K562 (cell line): ENCODE results near the gene EXT2. TPM values are rescaled to one million over a fixed set of nuclear protein-coding genes. Genes with fewer than 3 reads are reported as not detected.

ENCODE experiments used
- ATAC-seq: fragments of 200-7000 bp; cut with Tn5 transposase; 3 replicates; pipeline ENCODE4 v1.9.1; 2020; ENCODE audit warnings: moderate library complexity
- BruUV-seq: library from RNA; stranded (reverse); fragments of 400-500 nt; replicated peaks from 2 replicates; lab custom pipeline; 2021; lab: Mats Ljungman, UMichigan
- CTCF ChIA-PET: fragments of 300-600 bp; formaldehyde crosslinking; extraction: SDS; loops from one replicate; lab custom pipeline; 2021; ENCODE audit warnings: low intra/inter-chr PET ratio; lab: Yijun Ruan, JAX
- POLR2A ChIA-PET: fragments of 300-600, 350-650 bp; sonication (Branson Sonifier 250); formaldehyde crosslinking; extraction: SDS; loops from one replicate; lab custom pipeline; 2021; ENCODE audit warnings: antibody characterized with exemption, inconsistent platforms; lab: Yijun Ruan, JAX
- DNase-seq, 4 experiments: peaks; one replicate each; pipeline versions ENCODE4 v3.0.0 to v3.0.0-alpha.2; 2011 to 2018; ENCODE audit warnings: low spot score in 3 of 4, mixed read lengths in 3 of 4; ENCODE audit errors: extremely low read depth in 1 of 4
- FAIRE-seq: peaks from 2 replicates; lab custom pipeline; 2011; peaks lifted over from hg19 to GRCh38; lab: Jason Lieb, UNC
- H2AFZ ChIP-seq: 2 replicates; pipeline ENCODE4 v1.6.0; 2011; ENCODE audit warnings: low read depth, low read length, control low read depth, inconsistent platforms
- H3K27ac ChIP-seq: fragments of 200-600 bp; 3 replicates; pipeline ENCODE4 v1.8.0; 2011; ENCODE audit warnings: low read depth, mild to moderate bottlenecking, control low read depth, inconsistent platforms, low read length, moderate library complexity, mixed read lengths; ENCODE audit errors: extremely low read depth
- H3K27me3 ChIP-seq, 2 experiments: fragments of 300-600 bp in 1 of 2; 2 replicates in 1 of 2; 3 replicates in 1 of 2; pipeline versions ENCODE4 v1.6.0 to v1.8.0; 2011; ENCODE audit warnings: inconsistent platforms in 2 of 2, low read length in 2 of 2, mild to moderate bottlenecking in 1 of 2, mixed read lengths in 1 of 2, moderate library complexity in 1 of 2; ENCODE audit not compliant: control insufficient read depth in 2 of 2, insufficient read depth in 2 of 2
- H3K36me3 ChIP-seq: fragments of 300-600 bp; 3 replicates; pipeline ENCODE4 v1.8.0; 2011; ENCODE audit warnings: mild to moderate bottlenecking, low read length, inconsistent platforms; ENCODE audit not compliant: control insufficient read depth, insufficient read depth
- H3K4me1 ChIP-seq, 2 experiments: fragments of 200-600 bp in 1 of 2; replicated peaks in 1 of 2; 2 replicates in 1 of 2; 3 replicates in 1 of 2; pipeline versions ENCODE4 v1.5.1 to v1.8.0; 2011; ENCODE audit warnings: inconsistent platforms in 2 of 2, low read length in 2 of 2, mild to moderate bottlenecking in 1 of 2, mixed read lengths in 1 of 2, moderate library complexity in 1 of 2; ENCODE audit not compliant: control insufficient read depth in 2 of 2, insufficient read depth in 2 of 2
- H3K4me2 ChIP-seq: 2 replicates; pipeline ENCODE4 v1.6.1; 2011; ENCODE audit warnings: low read length, control low read depth, inconsistent platforms, mixed read lengths; ENCODE audit not compliant: insufficient read depth
- H3K4me3 ChIP-seq: fragments of 200-600 bp; sonication (generic), shearing (Covaris generic); 2 replicates; pipeline ENCODE4 v1.5.1; 2016; ENCODE audit warnings: control low read depth, inconsistent platforms
- H3K79me2 ChIP-seq: fragments of 200-600 bp; 3 replicates; pipeline ENCODE4 v1.8.0; 2011; ENCODE audit warnings: low read length, inconsistent platforms; ENCODE audit not compliant: control insufficient read depth, insufficient read depth
- H3K9ac ChIP-seq, 2 experiments: 2 replicates each; pipeline versions ENCODE4 v1.6.0 to v1.6.1; 2011; ENCODE audit warnings: low read depth in 2 of 2, low read length in 2 of 2, control low read depth in 1 of 2, inconsistent platforms in 1 of 2, mild to moderate bottlenecking in 1 of 2, mixed read lengths in 1 of 2; ENCODE audit not compliant: insufficient read depth in 1 of 2
- H3K9me1 ChIP-seq: one replicate; pipeline ENCODE4 v1.6.0; 2011; ENCODE audit warnings: inconsistent platforms, mild to moderate bottlenecking, low read length, moderate library complexity; ENCODE audit not compliant: control insufficient read depth, insufficient read depth
- H3K9me3 ChIP-seq: replicated peaks from 2 replicates; pipeline ENCODE4 v1.5.1; 2011; ENCODE audit warnings: low read depth, low read length, inconsistent platforms; ENCODE audit not compliant: control insufficient read depth, insufficient read depth
- H4K20me1 ChIP-seq: replicated peaks from 2 replicates; pipeline ENCODE4 v1.6.1; 2011; ENCODE audit warnings: low read length, inconsistent platforms, mixed read lengths; ENCODE audit not compliant: control insufficient read depth, insufficient read depth
- NFIC ChIP-seq: fragments of 450-650 bp; IDR thresholded peaks from 2 replicates; pipeline ENCODE4 v1.6.1; 2017; ENCODE audit warnings: mild to moderate bottlenecking, inconsistent platforms
- TRIM25 ChIP-seq: fragments of 450-650 bp; IDR thresholded peaks from 2 replicates; pipeline ENCODE4 v1.7.0; 2016; ENCODE audit warnings: borderline replicate concordance
- WGBS: fragments of 100-300 bp; shearing (Covaris generic); methylation state at CpG from one replicate; pipeline ENCODE4 v1.1.6; 2016; ENCODE audit warnings: low coverage, mixed read lengths; ENCODE audit not compliant: insufficient coverage; ENCODE audit errors: missing lambda C conversion rate; 5-methylcytosine and 5-hydroxymethylcytosine counted together
- in situ Hi-C: fragments of 300-500 bp; cut with MboI; formaldehyde crosslinking; loops from 4 replicates; pipeline ENCODE4 v1.15.0; 2018; ENCODE audit warnings: inconsistent platforms, mixed read lengths
- intact Hi-C: fragments of 100-400 bp; cut with micrococcal nuclease; formaldehyde crosslinking; loops from 2 replicates; pipeline ENCODE4 v1.14.2; 2022
- polyA plus RNA-seq, 8 experiments: library from polyadenylated mRNA; depleted of rRNA in 4 of 8; stranded (reverse) in 5 of 8; unstranded in 3 of 8; fragments of >200 nt; fragmentation: Nextera tagmentation in 2 of 8; fragmentation: Illumina TruSeq in 1 of 8; extraction: Ambion mirVana in 2 of 8; extraction: Trizol in 1 of 8; gene quantifications; 2 replicates each; pipeline versions ENCODE4 v1.2.1 to v1.2.3, GENCODE V29; 2011 to 2014; ENCODE audit warnings: inconsistent platforms in 1 of 8, missing spikeins in 1 of 8
- total RNA-seq, 7 experiments: library from RNA; depleted of rRNA in 6 of 7; stranded (reverse); fragments of >200 nt in 6 of 7; fragmentation: Illumina TruSeq in 2 of 7; extraction: Trizol in 2 of 7; gene quantifications; 2 replicates each; pipeline versions ENCODE4 v1.2.1 to v1.2.3, GENCODE V29; 2011 to 2021; ENCODE audit warnings: low replicate concordance in 1 of 7
- TF ChIP-seq, protein P1 (sequence below): fragments of 450-650 bp; formaldehyde crosslinking; IDR thresholded peaks from 2 replicates; pipeline ENCODE4 v1.4.0; 2022; ENCODE audit warnings: missing genetic modification characterization
- TF ChIP-seq, protein P2 (sequence below): fragments of 450-650 bp; conservative IDR thresholded peaks from 2 replicates; pipeline ENCODE4 v1.6.1; 2016; ENCODE audit warnings: missing genetic modification characterization, low read depth, mild to moderate bottlenecking, control low read depth, missing compliant biosample characterization

Gene EXT2
- total and polyA plus RNA-seq, 9 of the 15 experiments (the other 6 are each of a cell fraction or from before 2014, with no cell fraction given) = 7.5 to 52.1 (median 38.1) TPM

GRCh38 chr11:44224867-44225501 is 129.5 kb downstream of the EXT2 start (continued):
- TF ChIP-seq, protein P1, sequence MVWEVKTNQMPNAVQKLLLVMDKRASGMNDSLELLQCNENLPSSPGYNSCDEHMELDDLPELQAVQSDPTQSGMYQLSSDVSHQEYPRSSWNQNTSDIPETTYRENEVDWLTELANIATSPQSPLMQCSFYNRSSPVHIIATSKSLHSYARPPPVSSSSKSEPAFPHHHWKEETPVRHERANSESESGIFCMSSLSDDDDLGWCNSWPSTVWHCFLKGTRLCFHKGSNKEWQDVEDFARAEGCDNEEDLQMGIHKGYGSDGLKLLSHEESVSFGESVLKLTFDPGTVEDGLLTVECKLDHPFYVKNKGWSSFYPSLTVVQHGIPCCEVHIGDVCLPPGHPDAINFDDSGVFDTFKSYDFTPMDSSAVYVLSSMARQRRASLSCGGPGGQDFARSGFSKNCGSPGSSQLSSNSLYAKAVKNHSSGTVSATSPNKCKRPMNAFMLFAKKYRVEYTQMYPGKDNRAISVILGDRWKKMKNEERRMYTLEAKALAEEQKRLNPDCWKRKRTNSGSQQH (CRISPR knock-in tag) = no peak

GRCh38 chr11:44226490-44226889 is 131.0 kb downstream of the EXT2 start:
- DNase-seq = no peak
- no TSS peak for BruUV-seq
- H3K79me2 ChIP-seq = no peaks in the 10 kb centered on the region
- ATAC-seq = no peak
- no peak overlapping the region for H2AFZ ChIP-seq
- H3K27me3 ChIP-seq = no peaks in the 10 kb centered on the region
- CTCF ChIA-PET = no interaction called here
- H3K9ac ChIP-seq = no peak overlapping the region
- H3K4me3 ChIP-seq = no peak overlapping the region
- H4K20me1 ChIP-seq = no peaks in the 10 kb centered on the region
- WGBS = 25% methylated on average over 2 of the region's 2 CpGs
- peak; percentile 8; the same call in 1 of the 2 replicates for TF ChIP-seq NFIC
- TF ChIP-seq, protein P2, sequence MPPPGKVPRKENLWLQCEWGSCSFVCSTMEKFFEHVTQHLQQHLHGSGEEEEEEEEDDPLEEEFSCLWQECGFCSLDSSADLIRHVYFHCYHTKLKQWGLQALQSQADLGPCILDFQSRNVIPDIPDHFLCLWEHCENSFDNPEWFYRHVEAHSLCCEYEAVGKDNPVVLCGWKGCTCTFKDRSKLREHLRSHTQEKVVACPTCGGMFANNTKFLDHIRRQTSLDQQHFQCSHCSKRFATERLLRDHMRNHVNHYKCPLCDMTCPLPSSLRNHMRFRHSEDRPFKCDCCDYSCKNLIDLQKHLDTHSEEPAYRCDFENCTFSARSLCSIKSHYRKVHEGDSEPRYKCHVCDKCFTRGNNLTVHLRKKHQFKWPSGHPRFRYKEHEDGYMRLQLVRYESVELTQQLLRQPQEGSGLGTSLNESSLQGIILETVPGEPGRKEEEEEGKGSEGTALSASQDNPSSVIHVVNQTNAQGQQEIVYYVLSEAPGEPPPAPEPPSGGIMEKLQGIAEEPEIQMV (tag) = no peak
- TF ChIP-seq TRIM25 = no peak
- no peak overlapping the region for H3K27ac ChIP-seq
- H3K36me3 ChIP-seq = no peaks in the 10 kb centered on the region; the same call in 2 of the 3 replicates
- intact Hi-C loops = no loop called here
- H3K4me2 ChIP-seq = no peak overlapping the region
- no peak for FAIRE-seq
- in situ Hi-C loops = no loop called here
- no peaks in the 10 kb centered on the region; a peak in 1 of 5 replicates for H3K4me1 ChIP-seq
- no peaks in the 10 kb centered on the region for H3K9me3 ChIP-seq
- no peaks in the 10 kb centered on the region for H3K9me1 ChIP-seq
- POLR2A ChIA-PET = interaction anchor here (1.4 kb wide), 1 partner anchor 10 kb away, joined by 3 read pairs; no protein-coding TSS in a partner anchor
